GM19468 (cell line): ENCODE data around the gene MYO3B.
"Not testable (repeated sequence)": the region's sequence is repeated elsewhere in the genome, so short reads cannot be mapped to it uniquely, and the experiment has no call there.

Source experiments
- ATAC-seq: cut with Tn5 transposase; IDR thresholded peaks from one replicate; pipeline ENCODE4 v1.9.1; 2021; ENCODE audit warnings: mild to moderate bottlenecking, moderate library complexity, moderate number of reproducible peaks; ENCODE audit not compliant: unreplicated experiment; ENCODE audit errors: extremely low read depth

The MYO3B gene

DNA sequence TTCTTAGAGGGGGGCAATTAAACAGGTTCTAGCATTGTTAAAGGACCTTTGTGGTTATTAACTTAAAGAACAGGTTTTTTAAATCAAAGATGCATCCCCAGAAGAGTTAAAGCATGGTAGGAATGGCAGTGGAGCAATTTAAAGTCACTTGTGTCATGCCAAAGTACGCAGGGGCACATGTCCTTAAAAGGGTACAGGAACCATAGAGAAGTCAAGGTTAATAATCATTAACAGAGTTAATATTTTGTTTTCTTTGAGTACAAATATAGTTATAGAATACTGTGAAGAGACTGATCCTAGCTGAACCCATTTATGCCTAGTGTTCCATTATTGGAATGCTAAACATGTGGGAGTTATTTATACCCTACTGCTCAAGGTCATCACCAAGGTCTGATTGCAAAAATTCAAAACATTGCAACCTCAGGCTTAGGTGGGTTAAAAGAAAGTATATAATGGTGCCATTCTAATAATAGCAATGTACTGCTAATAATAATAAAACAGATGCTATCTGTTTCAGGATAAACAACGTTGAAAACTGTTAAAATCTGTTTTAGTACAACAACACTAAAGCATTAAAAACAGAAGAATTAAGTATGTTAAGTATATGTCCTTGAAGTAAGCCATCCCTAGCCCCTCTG is 216.0 kb downstream of the MYO3B start:
- ATAC-seq: no peak

DNA sequence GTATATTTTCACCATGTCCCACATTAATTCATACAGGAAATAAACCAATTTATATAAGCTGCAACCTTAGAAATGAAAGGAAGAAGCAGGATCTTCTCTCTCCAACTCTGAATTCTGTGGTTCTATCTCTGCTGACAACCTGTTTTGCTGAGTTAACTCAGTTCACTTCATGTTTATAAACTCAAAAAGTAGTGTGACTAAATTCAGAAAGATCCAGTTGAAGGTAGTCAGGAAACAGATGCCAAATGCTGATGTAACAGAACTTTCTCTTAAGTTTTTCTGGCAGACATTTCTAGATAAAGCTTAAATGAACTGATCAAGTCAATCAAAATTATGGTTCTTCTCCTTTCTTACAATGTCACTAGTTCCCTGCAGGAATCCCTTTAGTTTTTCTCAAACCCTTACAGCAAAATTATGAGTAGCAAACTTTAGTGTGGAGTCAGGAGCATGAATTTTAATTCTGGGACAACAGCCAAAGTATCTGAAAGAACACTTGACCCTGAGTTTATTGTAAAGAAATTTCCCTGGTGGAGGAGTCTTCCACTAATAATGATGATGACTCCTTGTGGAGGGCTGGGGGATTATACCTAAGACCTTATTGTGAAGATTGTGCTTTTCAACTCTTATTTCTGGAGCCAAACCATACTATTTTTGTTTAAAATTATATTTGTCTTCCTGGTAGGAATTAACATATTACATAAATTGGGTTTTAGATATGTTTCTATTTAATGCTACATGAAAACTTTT is 216.9 kb downstream of the MYO3B start:
- ATAC-seq: no peak

DNA sequence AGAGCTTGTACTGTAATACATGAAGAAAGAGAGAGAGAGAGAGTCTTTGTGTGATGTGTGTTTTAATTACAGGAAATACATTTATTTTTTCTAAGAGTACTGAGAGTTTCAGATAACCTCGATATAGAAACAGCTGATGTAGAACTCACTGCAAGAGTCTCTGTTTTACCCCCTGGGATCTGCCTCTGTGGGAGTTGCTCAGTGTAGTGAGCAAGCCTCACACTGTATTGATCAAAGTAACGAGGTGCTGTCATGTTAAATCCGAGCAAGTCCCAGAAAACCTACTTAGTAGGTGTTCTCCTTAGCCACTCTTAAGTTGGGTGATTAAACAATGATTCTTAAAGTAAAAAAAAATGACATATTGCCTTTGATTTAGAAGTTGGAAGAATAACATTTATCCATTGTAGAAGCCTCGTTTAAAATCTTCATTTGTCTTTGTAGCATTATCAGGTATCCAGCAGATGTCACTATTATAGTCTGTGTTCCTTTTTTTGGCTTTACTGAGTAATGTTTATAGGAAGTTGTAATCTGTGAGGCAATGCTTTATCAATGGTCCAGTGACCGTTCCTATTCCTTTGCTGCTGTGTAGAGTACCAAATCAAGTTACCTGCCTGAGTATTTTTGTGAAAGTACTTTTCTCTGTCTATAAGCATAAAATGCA is 219.0 kb downstream of the MYO3B start:
- no peak for ATAC-seq

DNA sequence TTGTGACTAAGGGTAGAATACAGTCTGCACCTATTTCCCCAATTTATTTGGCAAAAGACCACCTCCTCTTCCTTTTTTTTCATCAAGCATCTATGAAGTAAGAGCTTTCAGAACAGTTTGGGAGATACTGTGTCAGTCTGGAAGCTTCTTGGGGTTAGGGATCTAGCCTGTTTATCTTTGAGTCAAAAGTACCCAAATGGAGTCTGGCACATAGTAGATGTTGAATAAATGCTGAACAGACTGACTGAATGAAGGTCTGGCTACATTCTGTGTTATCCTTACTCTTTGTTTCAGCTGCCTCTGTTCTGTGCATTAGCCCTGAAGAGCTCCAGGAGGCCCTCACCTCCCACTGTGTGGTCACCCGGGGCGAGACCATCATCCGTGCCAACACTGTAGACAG is 223.2 kb downstream of the MYO3B start:
- ATAC-seq: no peak

DNA sequence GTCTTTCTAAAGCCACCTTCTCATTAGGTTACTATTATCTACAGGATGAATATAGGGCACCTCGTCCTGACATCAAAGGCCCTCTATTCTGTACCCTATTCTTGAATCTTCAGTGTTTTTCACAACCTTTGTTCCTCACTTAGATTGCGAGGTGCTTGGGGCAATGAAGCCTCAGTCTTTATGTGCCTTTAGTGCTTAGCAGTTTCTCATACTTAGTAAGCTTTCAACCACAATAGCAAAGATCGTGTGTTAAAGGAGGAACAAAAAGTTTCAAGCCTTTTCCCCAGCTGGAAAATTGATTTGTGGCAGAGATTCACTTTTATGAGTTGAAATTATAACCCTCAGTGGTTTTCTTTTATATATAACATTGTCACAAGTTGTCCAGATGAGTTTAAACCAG is 226.9 kb downstream of the MYO3B start:
- ATAC-seq: no peak

DNA sequence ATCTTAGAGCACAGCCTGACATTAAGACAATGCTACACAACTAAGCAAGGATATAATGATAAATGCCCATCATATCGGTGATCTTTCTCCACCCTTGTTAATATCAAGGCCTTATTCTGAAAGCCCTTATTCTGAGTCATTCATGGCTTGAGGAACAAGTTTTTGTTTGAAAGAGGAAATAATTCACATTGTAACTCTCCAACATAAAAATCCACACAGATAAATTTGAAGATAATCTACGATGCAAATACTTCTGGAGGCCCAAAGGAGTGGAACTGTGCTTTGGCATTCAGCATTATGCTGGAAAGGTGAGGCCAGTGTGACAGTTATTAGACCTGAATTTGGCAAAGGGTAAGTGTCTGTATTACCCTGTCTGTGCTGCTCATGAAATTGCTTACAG is 227.4 kb downstream of the MYO3B start:
- no peak for ATAC-seq

DNA sequence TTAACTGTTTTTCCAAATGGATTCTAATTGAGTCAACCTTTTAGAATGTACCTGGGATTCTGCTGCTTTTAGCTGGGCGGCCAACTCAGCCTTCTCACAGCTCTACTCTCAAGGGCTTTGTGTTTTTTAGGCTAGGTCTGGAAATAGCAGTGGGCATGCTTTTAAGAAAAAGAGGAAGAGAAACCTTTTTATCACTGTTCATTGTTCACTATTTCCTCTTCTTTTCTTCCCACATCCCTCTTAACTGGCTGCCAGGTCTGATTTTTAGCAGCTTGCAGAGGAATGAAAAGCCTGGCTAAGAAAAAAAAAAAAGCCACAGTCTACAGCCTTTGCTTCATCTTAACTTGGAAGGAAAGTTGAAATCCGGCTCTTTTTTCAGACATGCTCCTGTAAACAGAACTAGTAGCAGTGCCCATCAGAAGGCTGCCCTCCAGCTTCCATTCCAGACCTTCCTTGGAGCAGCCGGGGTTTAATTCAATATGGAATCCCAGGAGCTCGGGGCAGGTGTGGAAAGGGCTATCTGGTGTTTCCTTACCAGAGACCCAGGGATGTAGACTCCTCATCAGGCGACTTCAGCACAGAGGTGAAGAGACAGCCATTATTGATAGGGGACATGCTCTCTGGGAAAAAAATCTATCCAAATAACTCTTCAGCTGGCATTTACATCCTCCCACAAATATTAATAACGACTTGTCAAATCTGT is 230.7 kb downstream of the MYO3B start:
- ATAC-seq: peak; percentile 41

DNA sequence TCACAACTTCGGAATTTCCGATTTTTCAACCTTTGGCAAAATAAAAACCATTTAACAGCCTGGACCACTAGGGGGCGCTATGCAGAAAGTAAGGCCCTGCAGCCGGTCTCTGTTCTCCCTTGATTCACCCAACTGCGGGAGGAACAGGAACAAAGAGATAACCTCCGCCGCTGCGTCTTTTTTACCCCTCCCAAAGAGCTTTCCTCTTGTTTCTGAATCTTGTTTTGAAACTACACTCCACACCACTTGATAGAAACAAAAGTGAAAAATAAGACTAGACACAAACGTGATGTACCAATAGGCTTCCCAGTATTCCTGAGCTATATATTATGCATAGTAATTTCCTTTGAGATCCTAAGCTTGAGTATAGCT is 231.2 kb downstream of the MYO3B start:
- no peak for ATAC-seq

DNA sequence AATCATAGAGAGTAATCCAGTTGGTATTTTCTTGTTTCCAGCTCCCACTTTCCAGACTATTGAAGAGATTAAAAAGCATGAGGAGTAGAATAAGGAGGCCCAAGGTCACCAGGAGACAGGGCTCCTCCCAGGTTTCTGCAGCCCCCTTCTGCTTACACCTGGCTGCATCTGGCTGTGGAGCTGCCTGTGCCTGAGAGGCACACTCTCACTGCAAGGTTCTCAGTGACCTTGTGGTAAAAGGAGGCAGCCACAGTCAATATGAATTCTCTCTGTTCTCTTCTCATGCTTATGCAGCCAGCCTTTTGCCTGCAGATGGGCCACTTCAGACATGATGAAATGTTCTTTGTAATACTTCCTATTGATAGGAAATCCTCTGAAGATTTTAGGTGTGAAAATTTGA is 233.7 kb downstream of the MYO3B start:
- no peak for ATAC-seq

DNA sequence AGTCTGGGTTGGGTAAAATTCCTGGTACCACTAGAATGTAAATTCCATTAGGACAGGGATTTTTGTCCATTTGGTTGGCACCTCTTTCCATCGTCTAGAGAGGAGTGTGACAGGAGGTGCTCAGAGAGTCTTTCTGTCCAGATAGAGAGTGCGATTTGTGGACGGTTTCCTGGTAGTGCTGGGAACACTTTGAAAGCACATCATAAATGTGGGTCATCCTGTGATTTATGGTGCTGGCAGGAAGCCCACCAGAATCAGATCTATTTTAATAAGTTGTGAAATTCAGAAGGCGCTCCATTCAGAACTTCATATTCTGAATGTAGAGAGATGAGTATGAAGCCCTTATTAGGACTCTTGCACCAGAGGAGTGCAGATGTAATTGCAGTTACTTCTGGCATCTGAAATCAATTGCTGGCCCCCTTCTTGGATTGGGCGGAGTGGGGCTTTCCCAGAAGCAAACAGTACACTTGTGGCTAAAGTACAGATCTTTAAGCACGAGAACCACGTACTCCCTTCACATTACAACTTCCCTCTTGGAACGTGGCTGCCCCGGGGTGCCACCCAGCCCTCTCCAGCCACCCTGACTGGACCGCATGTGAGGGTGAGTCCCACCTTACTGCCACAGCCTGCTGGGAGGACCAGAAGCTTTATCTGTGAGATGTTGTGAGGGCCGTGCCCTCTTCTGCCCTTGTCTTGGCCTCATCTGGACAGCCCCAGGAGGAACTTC is 243.2 kb downstream of the MYO3B start:
- ATAC-seq: no peak

DNA sequence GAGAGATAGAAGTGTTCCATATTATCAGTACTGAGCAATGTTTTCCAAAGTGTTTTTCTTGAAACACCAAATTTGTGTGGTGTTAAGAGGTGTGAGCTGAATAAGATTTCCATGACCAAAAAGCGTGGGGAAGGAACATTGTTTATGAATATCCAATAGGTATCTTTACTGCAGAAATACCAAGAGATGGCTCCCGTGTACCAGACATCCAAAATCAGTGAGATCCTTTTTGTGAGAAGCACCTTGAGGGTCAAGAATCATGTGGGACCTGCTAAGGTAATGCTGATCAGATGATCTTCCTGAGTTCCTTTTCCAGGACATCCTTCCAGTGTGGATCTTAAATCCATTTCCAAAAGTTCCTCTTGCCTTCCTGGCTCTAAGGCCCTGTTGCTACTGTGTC is 246.0 kb downstream of the MYO3B start:
- no peak for ATAC-seq

DNA sequence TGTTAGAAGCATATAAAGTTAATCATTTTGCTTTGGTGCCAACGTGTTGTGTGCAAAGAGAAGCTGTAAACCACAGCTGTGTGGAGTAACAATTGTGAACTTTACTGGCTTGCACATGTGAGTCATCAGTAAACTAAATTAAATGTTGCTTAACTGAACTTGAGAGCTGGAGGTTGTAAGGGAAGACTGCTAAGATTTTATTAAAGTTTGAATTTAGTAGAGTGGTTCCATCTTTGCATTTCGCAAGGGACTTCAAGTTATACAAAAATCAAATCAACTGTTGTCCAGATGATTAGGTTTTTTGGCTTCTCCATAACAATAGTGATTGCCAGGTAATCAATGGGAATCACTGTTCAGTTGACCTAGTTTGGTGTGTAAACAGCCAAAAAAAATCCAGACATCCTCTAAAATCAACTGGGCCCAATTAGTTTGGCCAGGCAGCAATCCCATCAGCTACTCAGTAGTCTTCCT is 247.4 kb downstream of the MYO3B start:
- ATAC-seq: no peak

DNA sequence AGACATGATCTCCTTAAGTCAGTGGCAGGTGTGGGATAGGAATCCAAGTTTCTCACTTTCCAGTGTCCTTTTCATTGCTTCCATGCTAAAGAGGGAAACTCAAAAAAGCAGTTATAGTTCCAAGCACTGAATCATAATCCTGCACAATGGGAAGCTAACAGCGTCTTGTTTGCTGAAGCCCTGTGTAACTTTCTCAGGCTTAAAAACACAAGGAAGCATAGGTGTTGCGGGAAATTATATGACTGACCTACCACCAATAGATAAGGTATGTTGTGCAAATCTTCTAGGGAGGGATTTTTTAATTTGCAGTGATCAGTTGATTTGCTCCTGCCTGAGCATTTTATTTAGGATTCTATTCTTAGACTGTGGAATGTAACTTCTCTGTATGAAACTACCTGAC is 250.9 kb downstream of the MYO3B start:
- ATAC-seq: no peak

DNA sequence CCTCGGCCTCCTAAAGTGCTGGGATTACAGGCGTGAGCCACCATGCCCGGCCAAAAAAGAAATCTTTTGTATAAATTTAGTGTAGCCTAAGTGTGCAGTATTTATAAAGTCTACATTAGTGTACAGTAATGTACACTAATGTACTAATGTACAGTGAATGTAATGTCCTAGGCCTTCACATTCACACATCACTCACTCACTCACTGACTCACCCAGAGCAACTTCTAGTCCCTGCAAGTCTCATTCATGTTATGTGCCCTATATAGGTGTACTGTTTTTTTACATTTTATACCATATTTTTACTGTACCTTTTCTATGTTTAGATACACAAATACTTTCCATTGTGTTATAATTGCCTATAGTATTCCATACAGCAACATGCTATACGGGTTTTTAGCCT is 254.9 kb downstream of the MYO3B start:
- no peak for ATAC-seq

DNA sequence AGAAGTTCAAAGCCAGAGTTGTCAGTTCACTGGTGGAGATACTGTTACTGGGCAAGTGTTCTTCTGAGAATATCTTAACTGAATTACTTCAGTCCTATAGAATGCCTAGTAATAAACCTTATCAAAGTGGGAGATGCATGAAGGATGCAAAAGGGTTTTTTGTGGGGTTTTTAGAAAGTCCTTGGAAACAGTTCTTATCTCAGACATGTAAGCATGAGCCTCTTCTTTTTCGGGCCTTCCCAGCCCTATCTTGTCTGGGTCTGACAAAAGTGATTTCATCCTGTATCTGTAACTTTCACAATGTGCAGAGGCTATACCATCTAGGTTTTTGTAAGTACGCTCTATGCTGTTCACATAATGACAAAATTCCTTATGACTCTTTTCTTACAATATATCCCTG is 255.5 kb downstream of the MYO3B start:
- no peak for ATAC-seq

DNA sequence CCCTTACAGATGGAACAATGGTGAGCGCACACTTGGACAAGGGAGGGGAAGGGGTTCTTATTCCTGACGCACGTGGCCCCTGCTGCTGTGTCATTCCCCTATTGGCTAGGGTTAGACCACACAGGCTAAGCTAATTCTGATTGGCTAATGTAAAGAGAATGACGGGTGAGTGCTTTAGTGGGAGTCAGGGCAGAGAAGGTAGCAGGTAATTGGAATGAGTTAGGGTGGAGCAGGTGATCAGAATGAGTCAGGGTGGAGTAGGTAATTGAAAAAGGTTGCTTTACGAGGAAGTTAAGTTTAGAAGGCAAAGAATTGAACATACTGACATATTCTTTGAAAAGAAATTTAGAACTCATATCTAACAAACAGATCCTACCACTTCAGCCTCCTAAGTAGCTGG is 256.4 kb downstream of the MYO3B start:
- not testable (repeated sequence) for ATAC-seq

DNA sequence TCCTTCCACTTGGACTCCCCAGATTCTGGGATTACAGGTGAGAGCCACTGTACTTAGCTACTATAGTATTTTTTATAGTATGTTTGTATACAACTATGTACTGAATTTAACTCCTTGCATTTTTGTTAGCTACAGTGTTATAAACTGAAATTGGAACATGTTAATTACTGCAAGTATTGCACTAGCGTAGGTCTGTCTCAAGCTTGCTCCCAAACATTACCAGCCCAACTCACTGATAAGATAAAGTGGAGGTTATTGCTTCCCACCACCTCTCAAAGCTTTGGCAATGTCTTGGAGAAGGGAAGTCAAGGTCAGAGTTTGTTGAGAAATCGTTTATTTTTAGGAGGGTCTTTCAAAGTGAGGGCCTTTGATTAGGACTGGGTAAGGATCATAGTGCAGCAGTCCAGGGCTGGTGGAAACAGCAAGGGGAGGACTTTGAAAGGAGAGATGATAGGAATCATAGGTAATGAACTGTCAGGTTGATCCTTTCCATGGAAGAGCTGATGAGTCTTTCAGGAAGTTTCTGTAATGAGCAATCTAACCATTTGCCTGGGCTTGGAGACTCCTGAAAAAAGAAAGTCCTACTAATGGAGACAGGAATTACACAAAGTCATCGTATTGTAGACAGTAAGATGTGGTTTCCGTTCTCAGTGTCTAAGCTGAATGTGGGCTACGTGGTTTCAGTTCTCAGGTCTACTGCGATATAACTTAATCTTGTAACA is 257.1 kb downstream of the MYO3B start:
- ATAC-seq: no peak

DNA sequence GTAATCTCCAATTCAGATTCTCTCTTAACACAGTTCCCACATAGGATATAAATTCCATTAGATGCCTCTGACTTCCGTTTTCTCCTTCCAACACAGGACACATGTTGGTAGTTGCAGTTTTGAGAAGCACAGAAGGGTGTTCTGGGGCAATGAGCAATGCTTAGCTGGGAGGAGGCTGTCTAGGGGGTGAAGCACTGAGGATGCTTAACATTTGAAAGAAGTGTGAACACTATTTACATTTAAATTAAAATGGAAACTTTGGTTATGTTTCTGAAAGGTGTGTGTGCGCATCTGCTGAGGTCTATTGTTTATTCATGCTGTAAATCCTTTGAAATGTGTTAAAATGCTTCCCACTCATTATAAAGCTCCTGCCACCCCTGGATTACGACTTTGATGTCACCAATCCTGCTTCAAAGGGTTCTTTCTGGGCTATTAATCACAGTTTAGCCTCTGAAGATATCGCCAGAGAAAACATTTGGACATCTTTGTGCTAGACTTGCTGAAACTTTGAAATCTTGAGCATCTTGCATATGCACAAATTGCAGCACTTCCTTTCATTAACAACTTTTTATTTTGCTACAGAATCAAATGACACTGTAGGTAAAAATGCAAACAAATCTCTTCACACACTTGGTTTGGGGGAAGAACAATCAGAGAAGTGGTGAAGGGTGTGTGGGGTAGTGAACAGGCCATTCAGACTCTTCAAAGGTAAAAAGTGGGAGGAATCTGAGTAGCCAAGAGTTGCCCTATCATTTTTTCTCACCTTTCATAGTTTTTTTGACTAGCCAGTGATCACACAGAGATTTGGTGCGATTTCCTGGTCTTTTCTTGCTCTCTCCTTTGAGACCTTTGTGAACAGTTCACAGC is 258.4 kb downstream of the MYO3B start:
- no peak for ATAC-seq

DNA sequence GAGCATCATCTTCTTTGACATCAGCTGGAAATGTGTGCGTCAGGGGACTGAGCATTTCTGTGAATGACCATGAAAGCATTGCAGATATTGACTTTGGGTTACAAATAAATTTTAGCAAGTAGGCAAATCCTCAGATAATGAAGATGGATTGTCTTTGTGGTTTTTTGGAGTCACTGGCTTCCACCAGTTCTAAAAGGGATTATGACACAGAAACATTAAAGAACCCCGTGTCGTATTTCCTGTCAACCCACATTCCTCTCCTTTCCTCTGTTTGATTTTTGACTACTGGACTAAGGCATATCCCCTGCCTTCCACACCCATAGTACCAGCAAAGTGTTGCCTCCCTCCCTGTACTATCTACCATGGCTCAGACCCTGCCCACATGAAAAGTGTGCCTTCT is 268.1 kb downstream of the MYO3B start:
- no peak for ATAC-seq
